Measurements from ENCODE around the gene PLAA. TPM values are rescaled to one million over a fixed set of nuclear protein-coding genes. Genes with fewer than 3 reads are reported as not detected.

PLAA gene
- polyA plus RNA-seq, 1 experiment: 27.3 TPM

GRCh38 chr9:26974927-26975326 lies 27.9 kb upstream of the PLAA start:
- Histone ChIP-seq H3K27ac (ENCODE audit: low read depth, low read length) (no peak overlapping the region), H3K9me3 (ENCODE audit: control insufficient read depth, insufficient read depth, low read length) (no peaks in the 10 kb centered on the region), H3K4me3 (ENCODE audit: low read depth, low read length) (no peak overlapping the region), H3K27me3 (ENCODE audit: control insufficient read depth, insufficient read depth, low read length) (no peaks in the 10 kb centered on the region)
- POLR2A ChIA-PET: no interaction called here
- CTCF ChIA-PET: interaction anchor here (0.7 to 1.5 kb wide), 2 partner anchors 12 to 319 kb away, joined by 3 to 4 read pairs; no protein-coding TSS in a partner anchor
- no peak for DNase-seq (ENCODE audit: low read depth, low spot score)
- no peak for TF ChIP-seq CTCF (IDR thresholded peaks at IDR 0.05; ENCODE audit: low read depth, low read length)

- TF ChIP-seq CTCF (IDR thresholded peaks at IDR 0.05; ENCODE audit: low read depth, low read length): no peak
- no peak overlapping the region for H3K27ac ChIP-seq (ENCODE audit: low read depth, low read length)
- no peak overlapping the region for H3K4me3 ChIP-seq (ENCODE audit: low read depth, low read length)
- CTCF ChIA-PET: no interaction called here
- H3K9me3 ChIP-seq (ENCODE audit: control insufficient read depth, insufficient read depth, low read length): no peaks in the 10 kb centered on the region
- DNase-seq (ENCODE audit: low read depth, low spot score): no peak
- POLR2A ChIA-PET: no interaction called here
- H3K27me3 ChIP-seq (ENCODE audit: control insufficient read depth, insufficient read depth, low read length): no peaks in the 10 kb centered on the region
Measured at GRCh38 chr9:26973989-26974388, 26.9 kb upstream of the PLAA start.

- H3K9me3 ChIP-seq (ENCODE audit: control insufficient read depth, insufficient read depth, low read length): no peaks in the 10 kb centered on the region
- no peak overlapping the region for H3K27ac ChIP-seq (ENCODE audit: low read depth, low read length)
- no peak overlapping the region for H3K4me3 ChIP-seq (ENCODE audit: low read depth, low read length)
- POLR2A ChIA-PET: no interaction called here
- no peaks in the 10 kb centered on the region for H3K27me3 ChIP-seq (ENCODE audit: control insufficient read depth, insufficient read depth, low read length)
- CTCF ChIA-PET: interaction anchor here (0.9 kb wide), 1 partner anchor 304 kb away, joined by 3 read pairs; no protein-coding TSS in a partner anchor
- no peak for DNase-seq (ENCODE audit: low read depth, low spot score)
- no peak for TF ChIP-seq CTCF (IDR thresholded peaks at IDR 0.05; ENCODE audit: low read depth, low read length)
Measured at GRCh38 chr9:26971721-26972120, 24.7 kb upstream of the PLAA start.

- Histone ChIP-seq H3K27ac (ENCODE audit: low read depth, low read length) (peak overlapping the region; percentile 91), H3K27me3 (ENCODE audit: control insufficient read depth, insufficient read depth, low read length) (no peaks in the 10 kb centered on the region), H3K4me3 (ENCODE audit: low read depth, low read length) (peak overlapping the region; percentile 80), H3K9me3 (ENCODE audit: control insufficient read depth, insufficient read depth, low read length) (no peaks in the 10 kb centered on the region)
- no peak for TF ChIP-seq CTCF (IDR thresholded peaks at IDR 0.05; ENCODE audit: low read depth, low read length)
- ChIA-PET POLR2A (interaction anchor here (2.3 kb wide), 1 partner anchor 10 kb away, joined by 15 read pairs; the partner anchor contains the start of gene PLAA), CTCF (no interaction called here)
- DNase-seq (ENCODE audit: low read depth, low spot score): no peak
Measured at GRCh38 chr9:26956860-26957233, 9.8 kb upstream of the PLAA start.

GRCh38 chr9:26955921-26956859 lies 9.1 kb upstream of the PLAA start, which contains the start of gene IFT74:
Gene IFT74, plus strand, starts transcription at chr9:26956412. Its CDS starts 5,556 bp downstream, at chr9:26961968.
- no peak for TF ChIP-seq CTCF (IDR thresholded peaks at IDR 0.05; ENCODE audit: low read depth, low read length)
- peak; percentile 94 for DNase-seq (ENCODE audit: low read depth, low spot score)
- Histone ChIP-seq H3K9me3 (ENCODE audit: control insufficient read depth, insufficient read depth, low read length) (no peaks in the 10 kb centered on the region), H3K4me3 (ENCODE audit: low read depth, low read length) (peak within 1 kb of the TSS; percentile 80), H3K27me3 (ENCODE audit: control insufficient read depth, insufficient read depth, low read length) (no peaks in the 10 kb centered on the region), H3K27ac (ENCODE audit: low read depth, low read length) (peak within 1 kb of the TSS; percentile 91)
- POLR2A ChIA-PET: interaction anchor here (0.5 to 2.3 kb wide), 5 partner anchors 9 to 736 kb away, joined by 3 to 15 read pairs (median 5); partner anchors contain the start of genes CAAP1 and PLAA
- CTCF ChIA-PET: no interaction called here

Data from AG04450 (cell line).